ENCODE results near the gene PRKG1.

GRCh38 chr10:52245547-52245946 is 1171.3 kb downstream of the PRKG1 start:
- TF ChIP-seq FOXP2 (optimal IDR thresholded peaks at IDR 0.05; ENCODE audit: borderline replicate concordance, extremely low read depth, extremely low read length, insufficient read depth) = no peak
- TF ChIP-seq REST (IDR thresholded peaks at IDR 0.05; ENCODE audit: insufficient read depth in 1 of 2, low read depth in 2 of 2, low read length in 2 of 2) = no peak
- TF ChIP-seq TAF1 (IDR thresholded peaks at IDR 0.05; ENCODE audit: borderline replicate concordance, insufficient read depth, low read length) = no peak
- no peak for TF ChIP-seq POLR2AphosphoS5 (IDR thresholded peaks at IDR 0.05; ENCODE audit: low read depth, low read length)
- no peak for TF ChIP-seq SIN3A (IDR thresholded peaks at IDR 0.05; ENCODE audit: borderline replicate concordance, insufficient read depth, low read length)
